ENCODE data around the gene GBP5. TPM values are rescaled to one million over a fixed set of nuclear protein-coding genes. Genes with fewer than 3 reads are reported as not detected.
"Not testable (repeated sequence)": the region's sequence is repeated elsewhere in the genome, so short reads cannot be mapped to it uniquely, and the experiment has no call there.

Gene GBP5
- polyA plus RNA-seq, 3 donors = 0.71 to 1.4 (median 1.0) TPM

DNA sequence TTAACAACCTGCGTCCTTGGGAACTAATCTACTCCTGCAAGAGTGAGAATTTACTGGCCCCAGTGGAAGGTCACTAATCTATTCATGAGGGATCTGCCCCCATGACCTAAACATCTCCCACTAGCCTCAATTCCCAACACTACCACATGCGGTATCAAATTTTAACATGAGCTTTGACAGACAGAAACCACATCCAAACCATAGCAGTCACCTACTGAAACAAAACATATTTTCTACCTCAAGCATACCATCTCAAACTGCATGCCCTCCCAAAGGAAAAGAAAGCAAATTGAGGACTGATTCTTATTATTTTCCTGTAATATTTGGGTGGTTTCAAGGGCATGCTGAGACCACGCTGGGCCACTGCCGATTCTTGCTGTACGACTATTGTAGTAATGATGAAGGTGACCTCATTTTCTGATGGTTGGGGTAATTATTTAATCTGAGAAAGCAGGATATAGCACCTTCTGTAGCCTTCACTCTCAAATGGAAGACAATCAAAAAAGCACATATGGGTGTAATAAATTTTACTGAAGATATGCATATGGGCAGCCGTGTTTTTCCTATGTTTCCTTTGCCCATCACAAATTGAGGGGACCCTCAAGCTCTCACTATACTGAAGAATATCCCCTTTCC, 13.2 kb upstream of the GBP5 start:
- H3K27ac ChIP-seq (ENCODE audit: low read depth, low read length) = no peak overlapping the region
- WGBS, 3 donors = 90 to 93% (median 92%) methylated on average over 6 of the region's 6 CpGs

DNA sequence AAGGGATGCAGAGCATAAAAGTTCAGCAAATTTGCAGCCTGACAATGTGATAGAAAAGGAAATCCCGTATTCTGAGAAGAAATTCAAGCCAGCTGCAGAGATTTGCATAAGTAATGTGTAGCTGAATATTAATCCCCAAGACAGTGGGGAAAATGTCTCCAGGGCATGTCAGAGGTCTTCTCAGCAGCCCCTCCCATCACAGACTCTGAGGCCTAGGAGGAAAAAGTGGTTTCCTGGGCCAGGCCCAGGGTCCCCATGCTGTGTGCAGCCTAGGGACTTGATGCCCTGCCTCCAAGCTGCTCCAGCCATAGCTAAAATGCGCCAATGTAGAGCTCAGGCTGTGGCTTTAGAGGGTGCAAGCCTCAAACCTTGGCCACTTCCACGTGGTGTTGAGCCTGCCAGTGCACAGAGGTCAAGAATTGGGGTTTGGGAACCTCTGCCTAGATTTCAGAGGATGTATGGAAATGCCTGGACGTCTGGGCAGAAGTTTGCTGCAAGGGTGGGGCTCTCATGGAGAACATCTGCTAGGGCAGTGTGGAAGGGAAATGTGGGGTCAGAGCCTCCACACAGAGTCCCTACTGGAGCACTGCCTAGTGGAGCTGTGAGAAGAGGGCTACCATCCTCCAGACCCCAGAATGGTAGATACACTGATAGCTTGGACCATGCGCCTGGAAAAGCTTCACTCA, 11.6 kb upstream of the GBP5 start:
- 72 to 89% (median 85%) methylated on average over 5 of the region's 5 CpGs for WGBS, 3 donors
- not testable (repeated sequence) for H3K27ac ChIP-seq (ENCODE audit: low read depth, low read length)

- no peak overlapping the region for H3K27ac ChIP-seq (ENCODE audit: low read depth, low read length)
Measured at GRCh38 chr1:89280766-89281165, 8.1 kb upstream of the GBP5 start.

GRCh38 chr1:89279011-89279466, 6.4 kb upstream of the GBP5 start:
- 62 to 81% (median 73%) methylated on average over 6 of the region's 6 CpGs for WGBS, 3 donors
- H3K27ac ChIP-seq (ENCODE audit: low read depth, low read length) = no peak overlapping the region

More at GRCh38 chr1:89280766-89281165, 8.1 kb upstream of the GBP5 start:
- WGBS, 3 donors = 52 to 69% (median 63%) methylated on average over 3 of the region's 3 CpGs

DNA sequence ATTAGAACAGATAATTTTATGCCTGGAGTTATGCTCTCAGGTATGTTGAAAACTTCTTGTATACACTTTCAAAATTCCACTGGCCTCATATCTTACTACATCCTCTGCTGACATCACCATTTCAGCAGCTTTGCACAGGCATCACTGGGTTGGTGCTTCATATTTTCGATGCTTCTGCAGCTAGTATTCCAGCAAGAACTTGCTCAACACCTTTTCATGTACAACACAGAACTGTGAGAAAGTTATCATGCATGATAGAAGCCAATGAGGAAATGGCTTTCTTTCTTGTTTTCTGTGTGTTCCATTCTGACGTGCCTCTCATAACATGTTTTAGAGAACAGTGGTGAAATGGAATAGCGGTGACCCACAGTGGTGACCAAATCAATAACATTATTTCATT, 5.1 kb upstream of the GBP5 start:
- WGBS, 3 donors = 58 to 70% (median 62%) methylated on average over 3 of the region's 3 CpGs
- no peak overlapping the region for H3K27ac ChIP-seq (ENCODE audit: low read depth, low read length)

- 50 to 68% (median 53%) methylated on average over 3 of the region's 3 CpGs for WGBS, 3 donors
- no peak overlapping the region for H3K27ac ChIP-seq (ENCODE audit: low read depth, low read length)
Measured at GRCh38 chr1:89276690-89277089, 4.0 kb upstream of the GBP5 start.

DNA sequence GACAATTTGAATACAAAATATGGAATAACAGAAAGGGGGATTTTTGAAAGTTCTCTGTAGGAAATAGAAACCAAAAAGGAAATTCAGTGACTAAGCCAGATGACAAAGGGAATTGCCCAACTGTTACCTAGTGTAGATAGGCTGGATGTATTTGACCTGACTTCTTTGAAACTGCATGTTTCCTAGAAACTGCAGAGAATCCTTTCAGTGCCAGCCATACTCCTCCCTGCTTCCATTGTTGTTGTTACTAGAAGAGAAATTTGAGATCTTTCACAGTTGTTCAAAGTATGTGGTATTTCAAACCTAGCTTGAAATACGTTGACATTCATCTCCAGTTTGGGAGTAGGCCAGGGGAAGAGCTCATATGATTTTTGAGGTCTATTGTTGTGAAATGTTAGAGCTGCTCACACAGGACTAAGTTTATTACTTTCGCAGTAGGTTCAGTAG, 1.8 kb upstream of the GBP5 start:
- no peak overlapping the region for H3K27ac ChIP-seq (ENCODE audit: low read depth, low read length)
- WGBS, 3 donors = 27 to 47% (median 27%) methylated on average over 2 of the region's 2 CpGs

DNA sequence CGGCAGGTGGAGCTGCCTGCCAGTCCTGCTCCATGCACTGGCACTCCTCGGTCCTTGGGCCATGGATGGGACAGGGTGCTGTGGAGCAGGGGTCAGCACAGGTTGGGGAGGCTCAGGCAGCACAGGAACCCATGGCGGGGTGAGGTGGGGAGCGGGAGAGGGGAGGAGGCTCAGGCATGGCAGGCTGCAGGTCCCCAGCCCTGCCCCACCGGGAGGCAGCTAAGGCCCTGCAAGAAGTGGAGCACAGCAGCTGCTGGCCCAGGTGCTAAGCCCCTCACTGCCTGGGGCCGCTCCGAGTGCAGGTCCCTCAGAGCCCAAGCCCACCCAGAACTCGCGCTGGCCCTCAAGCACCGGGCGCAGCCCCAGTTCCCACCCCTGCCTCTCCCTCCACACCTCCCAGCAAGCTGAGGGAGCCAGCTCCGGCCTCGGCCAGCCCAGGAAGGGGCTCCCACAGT, 691 bp upstream of the GBP5 start:
- 76 to 92% (median 90%) methylated on average over 6 to 13 of the region's 13 CpGs for WGBS, 3 donors
- no peak overlapping the region for H3K27ac ChIP-seq (ENCODE audit: low read depth, low read length)

GRCh38 chr1:89271341-89272015, 1.2 kb downstream of the GBP5 start:
- 55 to 75% (median 65%) methylated on average over 3 of the region's 3 CpGs for WGBS, 3 donors
- no peak overlapping the region for H3K27ac ChIP-seq (ENCODE audit: low read depth, low read length)

GRCh38 chr1:89270423-89270822, 2.2 kb downstream of the GBP5 start:
- WGBS, 3 donors = 95 to 99% (median 95%) methylated on average over 1 of the region's 1 CpG
- H3K27ac ChIP-seq (ENCODE audit: low read depth, low read length) = no peak overlapping the region

- 61 to 86% (median 74%) methylated on average over 5 of the region's 5 CpGs for WGBS, 3 donors
- no peak overlapping the region for H3K27ac ChIP-seq (ENCODE audit: low read depth, low read length)
Measured at GRCh38 chr1:89269277-89269676, 3.4 kb downstream of the GBP5 start.

GRCh38 chr1:89262643-89263042, 10.0 kb downstream of the GBP5 start:
- no peak overlapping the region for H3K27ac ChIP-seq (ENCODE audit: low read depth, low read length)
- WGBS, 3 donors = 19 to 41% (median 20%) methylated on average over 2 of the region's 2 CpGs

DNA sequence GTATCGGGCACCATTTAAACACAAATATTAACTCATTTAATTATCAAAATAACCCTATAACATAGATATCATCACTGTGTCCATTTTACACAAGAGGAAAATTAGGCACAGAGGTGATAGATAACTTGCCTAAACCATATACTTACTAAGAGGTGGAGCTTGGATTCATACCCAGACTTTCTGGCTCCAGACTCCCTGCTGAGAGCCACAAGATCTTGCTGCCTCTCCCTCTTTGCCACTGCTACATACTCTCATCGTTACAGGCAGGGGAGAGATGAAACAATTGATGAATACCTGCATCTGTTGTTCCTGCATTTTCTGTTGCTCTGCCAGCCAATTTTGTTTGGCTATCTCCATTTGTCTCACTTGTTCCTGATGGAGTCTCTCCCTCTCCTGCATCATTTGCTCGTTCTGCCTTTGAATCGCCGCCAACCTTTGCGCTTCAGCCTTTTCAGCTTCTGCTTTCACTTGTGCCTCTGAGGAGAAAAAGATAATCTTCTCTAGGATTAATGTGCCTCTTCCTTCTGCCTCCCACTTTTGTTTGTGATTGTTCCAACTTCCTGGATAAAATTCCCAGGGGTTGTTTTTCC, 10.6 kb downstream of the GBP5 start:
- H3K27ac ChIP-seq (ENCODE audit: low read depth, low read length) = no peak overlapping the region
- WGBS, 3 donors = 26 to 55% (median 37%) methylated on average over 6 of the region's 6 CpGs

DNA sequence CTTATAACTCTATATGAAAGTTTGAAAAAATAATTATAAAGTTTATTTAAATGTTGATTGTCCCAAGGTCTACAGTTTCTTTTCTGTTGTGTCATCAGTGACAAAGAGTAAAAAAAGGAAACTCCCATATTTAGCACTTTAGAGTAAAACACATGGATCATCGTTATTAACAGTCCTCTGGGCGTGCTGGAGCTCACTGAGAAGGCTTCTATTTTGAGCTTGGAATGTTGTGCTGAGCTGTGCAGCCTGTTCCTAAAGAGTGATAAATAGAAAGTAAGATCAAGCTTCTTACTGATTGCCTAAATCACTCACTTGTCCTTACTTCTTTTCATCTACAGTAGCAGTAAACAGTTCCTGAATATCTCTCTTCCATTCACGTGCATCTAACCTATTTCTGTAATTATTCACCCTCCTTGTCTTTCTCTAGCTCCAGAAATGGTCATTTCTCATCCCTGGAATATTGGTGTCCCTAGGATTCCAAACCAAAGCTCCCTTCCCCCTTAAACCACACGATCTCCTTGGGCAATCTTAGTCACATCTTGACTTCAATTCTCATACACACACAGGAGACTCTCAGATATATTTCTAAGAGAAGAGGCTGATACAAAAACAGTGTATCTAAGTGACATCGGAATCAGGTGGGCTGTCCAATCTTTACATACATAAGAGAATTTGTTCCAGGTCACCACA, 11.9 kb downstream of the GBP5 start:
- H3K27ac ChIP-seq (ENCODE audit: low read depth, low read length) = no peak overlapping the region

GRCh38 chr1:89260042-89260441, 12.6 kb downstream of the GBP5 start:
- 75 to 84% (median 81%) methylated on average over 4 of the region's 4 CpGs for WGBS, 3 donors
- H3K27ac ChIP-seq (ENCODE audit: low read depth, low read length) = no peak overlapping the region

More for the DNA sequence above, 11.9 kb downstream of the GBP5 start:
- 41 to 54% (median 44%) methylated on average over 5 of the region's 5 CpGs for WGBS, 3 donors

- 48 to 75% (median 54%) methylated on average over 11 of the region's 11 CpGs for WGBS, 3 donors
- H3K27ac ChIP-seq (ENCODE audit: low read depth, low read length) = no peak overlapping the region
Measured at GRCh38 chr1:89259283-89259971, 13.2 kb downstream of the GBP5 start.

- 62 to 89% (median 79%) methylated on average over 2 of the region's 2 CpGs for WGBS, 3 donors
- no peak overlapping the region for H3K27ac ChIP-seq (ENCODE audit: low read depth, low read length)
Measured at GRCh38 chr1:89257041-89257440, 15.6 kb downstream of the GBP5 start.

GRCh38 chr1:89255581-89255980, 17.1 kb downstream of the GBP5 start:
- WGBS, 3 donors = 92 to 100% (median 94%) methylated on average over 8 of the region's 8 CpGs
- not testable (repeated sequence) for H3K27ac ChIP-seq (ENCODE audit: low read depth, low read length)

Data from adipose tissue (tissue), 3 donors.